Measurements from ENCODE around the gene SYNPO.

SYNPO gene

GRCh38 chr5:150607991-150608390 lies 32.5 kb upstream of the SYNPO start:
- no peak for DNase-seq

- DNase-seq = no peak
Measured at GRCh38 chr5:150608991-150609390, 31.5 kb upstream of the SYNPO start.

- no peak for DNase-seq
Measured at GRCh38 chr5:150609843-150610584, 30.4 kb upstream of the SYNPO start.

- no peak for DNase-seq
Measured at GRCh38 chr5:150611026-150611425, 29.4 kb upstream of the SYNPO start.

GRCh38 chr5:150612405-150612804 lies 28.1 kb upstream of the SYNPO start:
- no peak for DNase-seq

- no peak for DNase-seq
Measured at GRCh38 chr5:150612905-150613670, 27.4 kb upstream of the SYNPO start.

GRCh38 chr5:150613991-150614660 lies 26.3 kb upstream of the SYNPO start:
- no peak for DNase-seq

- no peak for DNase-seq
Measured at GRCh38 chr5:150614661-150615060, 25.8 kb upstream of the SYNPO start.

GRCh38 chr5:150615141-150615699 lies 25.2 kb upstream of the SYNPO start:
- DNase-seq = no peak

GRCh38 chr5:150616024-150616470 lies 24.4 kb upstream of the SYNPO start:
- no peak for DNase-seq

- DNase-seq = no peak
Measured at GRCh38 chr5:150616506-150616905, 24.0 kb upstream of the SYNPO start.

- DNase-seq = no peak
Measured at GRCh38 chr5:150618163-150618562, 22.3 kb upstream of the SYNPO start.

- DNase-seq = no peak
Measured at GRCh38 chr5:150618588-150619281, 21.7 kb upstream of the SYNPO start.

- DNase-seq = no peak
Measured at GRCh38 chr5:150619359-150620230, 20.9 kb upstream of the SYNPO start.

GRCh38 chr5:150621301-150621700 lies 19.2 kb upstream of the SYNPO start:
- DNase-seq = no peak

GRCh38 chr5:150622157-150622556 lies 18.3 kb upstream of the SYNPO start:
- no peak for DNase-seq

- no peak for DNase-seq
Measured at GRCh38 chr5:150623152-150623877, 17.1 kb upstream of the SYNPO start.

GRCh38 chr5:150623878-150624216 lies 16.6 kb upstream of the SYNPO start:
- no peak for DNase-seq

- DNase-seq = no peak
Measured at GRCh38 chr5:150624334-150625163, 15.9 kb upstream of the SYNPO start.

- DNase-seq = no peak
Measured at GRCh38 chr5:150625164-150625535, 15.3 kb upstream of the SYNPO start.
